HG03432 (cell line): Measurements from ENCODE around the gene PM20D1.

Source experiments
- ATAC-seq: cut with Tn5 transposase; IDR thresholded peaks from one replicate; pipeline ENCODE4 v1.9.1; 2021; ENCODE audit warnings: mild to moderate bottlenecking, moderate library complexity; ENCODE audit not compliant: unreplicated experiment

The PM20D1 gene

DNA sequence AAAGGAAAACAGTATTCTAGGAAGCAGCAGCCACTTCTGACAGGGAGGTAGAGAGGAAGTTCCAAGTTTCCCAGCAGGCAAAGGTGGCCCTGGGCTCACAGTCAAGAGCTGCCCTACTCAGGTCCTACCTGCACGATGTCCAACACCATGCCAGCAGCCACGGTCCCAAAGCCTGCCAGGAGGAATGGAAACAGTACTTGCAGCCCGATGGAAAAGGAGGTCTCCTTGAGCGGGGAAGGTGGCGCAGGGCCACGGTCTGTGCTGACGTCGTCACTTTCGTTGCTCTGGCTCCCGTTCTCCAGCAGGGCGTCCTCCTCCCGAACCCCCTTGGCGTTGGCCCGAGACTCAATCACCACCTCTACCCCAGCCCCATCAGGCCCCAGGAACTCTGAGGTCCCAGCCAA, 40.0 kb downstream of the PM20D1 start:
- ATAC-seq = no peak

DNA sequence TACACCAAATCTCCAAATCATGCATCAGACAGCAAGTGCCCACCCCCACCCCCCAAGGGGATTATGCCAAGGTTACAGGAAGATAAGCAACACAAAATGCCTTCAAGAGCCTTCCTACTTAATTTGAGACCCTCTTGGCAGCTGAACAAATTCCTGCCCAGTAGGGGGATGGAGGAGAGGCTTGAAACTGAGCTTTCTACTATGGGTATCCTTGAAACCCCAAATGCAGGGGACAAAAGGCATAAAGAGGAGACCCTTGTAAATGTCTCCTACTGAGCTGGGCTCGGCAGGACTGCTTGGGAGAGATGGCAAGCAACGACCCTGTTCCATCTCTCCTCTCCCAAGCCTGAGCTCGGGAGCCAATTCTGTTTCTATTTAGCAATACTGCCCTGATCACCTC, 40.5 kb downstream of the PM20D1 start:
- ATAC-seq = no peak

- ATAC-seq = no peak
Observed at GRCh38 chr1:205805082-205805711, 44.7 kb downstream of the PM20D1 start.

DNA sequence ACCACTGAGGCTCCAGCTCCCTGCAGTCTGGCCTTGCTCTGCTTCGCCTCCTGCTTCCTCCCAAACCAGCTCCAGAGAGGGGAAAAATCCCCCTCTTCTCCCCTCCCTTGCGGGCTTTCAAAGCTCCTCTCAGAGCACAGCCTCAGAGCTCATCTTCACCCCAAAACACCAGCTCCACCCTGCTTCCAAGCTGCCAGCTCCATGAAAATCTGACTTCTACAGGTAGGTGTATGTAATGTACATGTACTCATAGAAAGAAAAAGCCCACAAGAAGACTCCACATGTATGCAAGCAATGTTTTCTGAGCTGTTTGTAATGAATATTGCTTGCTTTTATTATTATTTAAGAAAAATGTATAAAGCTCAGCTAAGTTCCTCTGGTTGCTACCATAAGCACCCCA, 45.3 kb downstream of the PM20D1 start:
- ATAC-seq = no peak

DNA sequence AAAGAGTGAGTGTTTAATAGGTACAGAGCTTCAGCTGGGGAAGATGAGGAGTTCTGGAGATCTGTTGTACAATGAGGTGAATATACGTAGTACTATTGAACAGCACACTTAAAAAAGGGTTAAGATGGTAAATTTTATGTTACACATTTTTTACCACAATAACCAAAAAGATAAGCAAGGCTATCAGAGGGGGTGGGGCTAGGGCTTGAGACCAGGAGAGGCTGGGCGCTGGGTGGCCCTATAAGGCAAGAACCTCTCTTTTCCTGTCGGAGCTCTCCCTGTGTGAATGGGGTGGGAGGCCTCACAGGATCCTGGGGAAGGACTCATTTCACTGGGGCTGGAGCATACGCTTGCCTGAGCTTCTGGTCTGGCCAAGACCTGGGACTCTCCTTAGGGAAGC, 45.9 kb downstream of the PM20D1 start:
- no peak for ATAC-seq

- no peak for ATAC-seq
Observed at GRCh38 chr1:205802060-205802459, 47.9 kb downstream of the PM20D1 start.

DNA sequence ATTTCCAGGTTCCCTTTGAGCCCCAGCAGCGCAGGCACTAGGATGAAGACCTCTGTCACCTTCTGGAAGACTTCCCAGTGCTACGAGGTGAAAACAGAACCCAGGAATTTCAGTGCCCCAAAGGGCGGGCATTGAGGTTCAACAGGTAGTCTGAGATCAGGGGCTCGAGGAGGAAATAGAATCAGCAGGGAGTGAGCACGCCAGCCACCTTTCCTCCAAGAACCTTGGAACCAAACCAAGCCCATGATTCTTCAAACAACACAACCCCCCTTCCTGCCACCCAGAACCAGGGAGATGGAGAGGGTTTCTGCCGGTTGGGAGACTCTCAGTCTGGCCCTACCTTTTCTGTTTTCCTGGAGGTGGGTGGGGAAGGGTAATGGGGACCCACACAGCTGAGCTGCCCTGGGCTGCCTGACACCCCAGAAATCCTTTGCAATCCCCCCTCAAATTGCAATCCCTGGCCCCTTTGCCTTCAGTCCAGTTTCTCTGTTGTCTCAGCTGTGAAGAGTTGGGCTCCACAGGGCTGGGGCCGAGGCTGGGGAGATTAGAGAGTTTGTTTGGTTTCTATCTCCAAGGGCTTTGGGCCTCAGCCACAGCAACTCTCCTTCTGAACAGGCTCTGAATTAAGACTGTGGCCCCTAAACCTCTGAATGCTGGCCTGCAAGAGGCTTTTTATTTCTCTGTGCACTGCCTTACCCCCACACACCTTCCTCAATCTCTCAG, 48.8 kb downstream of the PM20D1 start:
- ATAC-seq = no peak

- no peak for ATAC-seq
Observed at GRCh38 chr1:205800427-205800826, 49.5 kb downstream of the PM20D1 start.

DNA sequence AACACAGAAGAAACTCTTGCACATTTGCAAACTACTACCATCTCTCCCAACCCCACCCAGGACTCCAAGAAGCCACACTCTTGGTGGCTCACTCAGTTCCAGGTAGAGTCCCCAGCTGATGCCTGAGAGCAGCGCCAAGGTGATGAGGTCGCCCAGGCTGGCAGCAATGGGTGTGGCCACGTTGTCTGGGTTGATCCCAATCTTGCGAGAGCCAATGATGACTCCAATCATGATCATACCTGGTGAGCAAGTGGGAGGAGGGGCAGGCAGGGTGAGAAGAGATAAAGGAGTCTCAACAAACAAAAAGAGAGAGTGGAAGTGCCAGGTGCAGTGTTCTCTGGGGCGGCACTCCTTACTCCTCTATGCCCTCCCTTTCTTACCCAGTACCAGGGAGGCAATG, 51.4 kb downstream of the PM20D1 start:
- ATAC-seq = no peak

DNA sequence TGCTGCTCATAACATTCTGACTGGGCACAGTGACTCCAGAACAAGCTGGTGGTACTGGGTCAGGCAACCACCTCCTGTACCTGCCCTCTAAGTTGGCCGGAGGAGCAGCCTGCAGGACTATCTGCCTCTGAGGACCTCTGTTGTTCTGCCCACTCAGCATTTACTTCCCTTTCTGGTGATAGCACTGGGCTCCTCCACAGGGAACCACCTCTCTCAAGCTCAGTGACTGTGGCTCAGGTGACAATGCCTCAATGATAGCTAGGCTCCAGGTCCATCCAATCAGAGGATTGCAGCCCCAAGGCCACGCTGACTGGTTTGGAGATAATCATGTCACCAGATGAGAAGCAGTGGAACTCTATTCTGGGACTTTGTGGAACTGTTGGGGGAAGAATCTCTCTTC, 52.8 kb downstream of the PM20D1 start:
- no peak for ATAC-seq

DNA sequence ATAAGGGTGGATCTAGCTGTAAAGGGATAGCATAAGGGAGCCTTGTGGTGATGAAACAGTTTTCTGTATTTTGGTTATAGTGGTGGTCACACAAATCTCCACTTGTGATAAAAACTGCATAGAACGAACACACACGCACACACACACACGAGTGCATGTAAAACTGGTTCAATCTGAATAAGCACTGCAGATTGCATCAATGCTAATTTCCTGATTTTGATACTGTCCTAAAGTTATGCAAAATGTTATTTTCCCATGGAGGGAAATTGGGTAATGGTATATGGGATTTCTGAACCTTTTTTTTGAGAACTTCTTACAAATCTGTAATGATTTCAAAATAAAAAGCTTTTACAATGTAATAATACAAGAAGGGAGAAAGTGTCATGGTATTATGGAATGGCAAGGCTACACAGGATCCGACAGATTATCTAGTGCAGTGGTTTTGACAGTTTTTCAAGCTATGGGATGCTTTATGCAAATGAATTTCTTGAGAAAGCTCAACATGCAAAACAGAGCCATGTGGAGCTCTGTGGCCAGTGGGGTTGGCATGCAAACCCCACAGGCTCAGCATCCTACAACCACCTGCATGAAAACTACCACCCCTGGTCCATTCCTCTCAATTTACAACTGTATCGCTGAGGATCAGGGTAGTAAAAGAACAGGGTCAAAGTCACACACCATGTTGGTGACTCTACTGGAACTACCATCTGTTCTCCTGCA, 55.8 kb downstream of the PM20D1 start:
- ATAC-seq = no peak

DNA sequence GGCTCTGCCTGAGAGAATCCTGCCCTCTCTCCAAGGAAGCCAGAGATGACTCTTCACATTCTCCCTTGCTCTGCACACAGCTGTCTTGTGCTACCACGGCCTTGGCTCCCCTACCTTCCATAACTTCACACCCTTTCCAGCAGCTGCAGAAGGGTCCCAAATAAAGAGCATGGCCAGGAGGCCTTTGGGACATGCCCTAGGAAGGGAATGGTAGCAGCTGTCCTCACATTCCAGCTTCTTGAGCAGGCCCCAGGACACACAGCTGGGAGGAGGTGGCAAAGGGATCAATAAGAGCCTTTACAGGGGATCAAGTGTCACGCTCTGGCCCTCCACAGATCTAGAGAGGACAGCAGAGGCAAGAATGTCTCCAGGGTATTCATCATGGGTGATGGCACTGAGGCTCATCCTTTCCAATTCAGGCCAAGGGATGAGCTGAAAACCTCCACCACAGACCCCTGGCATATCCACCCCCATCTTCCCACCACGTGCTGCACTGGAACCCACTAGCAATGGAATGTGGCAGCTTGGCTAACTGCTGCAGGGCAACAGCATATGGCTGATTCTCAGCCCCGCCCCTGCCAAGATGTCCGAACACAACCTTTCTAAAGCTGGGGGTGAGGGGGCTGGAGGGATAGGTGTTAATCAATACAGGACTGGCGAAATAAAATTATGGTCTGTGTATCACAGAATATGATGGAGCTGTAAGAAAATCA, 56.8 kb downstream of the PM20D1 start:
- no peak for ATAC-seq

GRCh38 chr1:205792481-205792881, 57.5 kb downstream of the PM20D1 start:
- no peak for ATAC-seq

GRCh38 chr1:205791568-205792180, 58.3 kb downstream of the PM20D1 start:
- peak; percentile 54 for ATAC-seq

DNA sequence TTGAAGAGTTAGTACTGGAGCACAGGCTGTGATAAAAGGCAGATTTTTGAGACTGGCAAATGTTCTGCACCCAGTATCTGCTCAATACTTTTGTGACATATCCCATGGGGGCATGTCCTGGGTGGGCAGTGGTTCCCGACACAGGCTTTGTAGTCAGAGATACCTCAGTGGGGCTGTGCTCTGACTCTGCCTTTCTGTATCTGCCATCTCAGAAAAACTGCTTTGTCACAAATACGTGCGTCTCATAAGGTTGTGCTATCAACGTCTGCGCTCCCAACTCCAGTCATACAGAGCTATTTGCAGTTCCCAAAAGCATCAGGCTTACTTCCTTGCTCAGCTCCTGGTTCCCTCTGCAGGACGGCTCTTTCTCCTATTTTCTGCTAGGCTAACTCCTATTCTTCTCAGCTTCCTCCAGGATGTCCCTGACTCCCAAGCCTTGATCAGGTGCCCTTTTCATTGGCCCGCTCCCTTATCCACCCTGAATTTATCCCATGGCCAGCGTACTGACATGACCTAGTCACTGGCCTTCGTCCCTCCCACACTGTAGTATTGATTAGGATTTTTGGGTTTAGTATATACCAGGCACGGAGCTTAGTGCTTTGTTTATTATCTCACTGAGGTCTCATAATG, 62.5 kb downstream of the PM20D1 start:
- no peak for ATAC-seq

DNA sequence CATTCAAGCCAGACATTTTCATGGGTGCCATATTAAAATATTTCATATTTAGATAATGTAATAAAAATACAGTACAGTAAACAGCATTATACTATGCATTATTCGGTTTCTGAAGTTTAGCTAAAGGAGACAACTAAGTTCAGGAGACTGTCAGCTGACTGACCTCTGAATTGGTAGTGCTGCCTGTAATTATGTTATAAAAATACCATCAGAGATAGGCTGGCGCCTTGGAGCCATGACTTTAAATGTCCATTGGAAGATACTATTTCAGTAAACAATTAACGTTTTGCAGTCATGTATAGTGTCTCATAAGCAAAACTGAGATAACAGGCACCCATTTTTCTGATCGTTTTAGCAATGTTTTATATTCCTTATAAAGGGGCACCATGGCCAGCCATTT, 63.3 kb downstream of the PM20D1 start:
- no peak for ATAC-seq

- no peak for ATAC-seq
Observed at GRCh38 chr1:205785446-205785845, 64.5 kb downstream of the PM20D1 start.

DNA sequence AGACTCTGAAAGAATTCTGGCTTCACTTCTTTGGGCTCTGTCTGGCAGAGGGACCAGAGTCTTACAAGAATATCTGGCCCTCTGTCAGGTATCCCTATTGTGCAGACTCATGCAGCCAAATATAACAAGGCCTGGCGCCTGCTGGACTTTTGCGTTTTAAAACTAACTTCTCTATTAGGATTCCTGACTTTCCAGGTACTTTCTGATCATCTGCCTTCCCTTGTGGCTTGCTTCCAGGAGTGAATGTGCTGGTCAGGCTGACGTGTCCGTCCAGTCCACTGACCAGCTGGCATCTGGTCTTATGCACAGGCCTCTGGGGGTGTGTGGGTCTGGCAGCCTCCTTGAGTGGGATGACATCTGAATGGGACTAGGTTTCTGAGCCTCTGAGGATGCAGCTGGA, 66.0 kb downstream of the PM20D1 start:
- ATAC-seq = no peak

- ATAC-seq = no peak
Observed at GRCh38 chr1:205783433-205783795, 66.5 kb downstream of the PM20D1 start.

- ATAC-seq = no peak
Observed at GRCh38 chr1:205782627-205783432, 67.1 kb downstream of the PM20D1 start.
